MV-4-11 (cell line): ENCODE results near the gene MTG1.
A peak's percentile ranks its signal among the peaks of the same experiment; 100 is the strongest.
"Not testable (repeated sequence)": the region's sequence is repeated elsewhere in the genome, so short reads cannot be mapped to it uniquely, and the experiment has no call there.

Experiments
- DNase-seq: peaks from one replicate; lab custom pipeline; 2025; lab: John Stamatoyannopoulos, UW

Gene MTG1

DNA sequence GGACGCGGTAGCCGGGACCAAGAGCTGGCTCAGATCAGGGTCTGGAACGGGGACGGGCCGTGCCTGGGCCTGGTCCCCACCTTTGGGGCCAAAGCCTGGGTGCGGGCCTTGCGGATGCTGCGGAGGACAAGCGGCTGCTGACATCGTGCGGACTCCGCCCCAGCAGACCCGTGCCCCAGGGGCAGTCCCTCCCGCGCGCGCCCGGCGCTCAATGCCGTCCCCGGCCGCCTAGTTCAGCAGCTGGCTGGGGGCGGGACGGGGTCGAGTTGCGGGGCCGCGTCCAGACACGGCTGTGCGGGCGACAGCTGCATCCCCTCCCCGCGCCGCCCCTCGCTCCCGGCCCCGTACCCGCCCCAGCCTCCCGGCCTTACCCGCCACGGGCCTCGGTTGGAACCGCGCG lies 30.1 kb downstream of the MTG1 start:
- DNase-seq: not testable (repeated sequence)

GRCh38 chr10:133424601-133425000 lies 30.6 kb downstream of the MTG1 start, which contains the start of gene SPRN:
SPRN (minus strand) TSS chr10:133424625; CDS start chr10:133423681, 944 bp downstream.
- not testable (repeated sequence) for DNase-seq

DNA sequence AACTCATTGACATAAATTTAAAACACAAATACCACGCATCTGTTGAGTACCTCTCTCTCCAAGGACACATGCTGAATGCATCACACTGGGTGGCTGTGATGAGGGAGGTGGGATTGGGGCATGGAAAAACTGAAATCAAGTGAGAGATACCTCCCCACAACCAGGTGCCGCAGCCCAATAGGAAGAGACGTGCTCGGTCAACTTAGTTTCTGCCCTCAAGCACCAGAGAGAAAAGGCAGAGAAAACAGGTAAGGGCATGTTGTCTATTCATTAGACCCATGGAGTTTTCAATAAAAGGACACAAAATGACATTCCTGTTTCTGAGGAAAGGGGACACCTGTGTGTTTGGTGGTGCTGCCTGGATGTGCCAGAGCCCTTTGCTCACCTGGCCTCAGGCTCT lies 35.6 kb downstream of the MTG1 start:
- not testable (repeated sequence) for DNase-seq

- DNase-seq: not testable (repeated sequence)
Measured at GRCh38 chr10:133431888-133432613, 38.1 kb downstream of the MTG1 start.

- not testable (repeated sequence) for DNase-seq
Measured at GRCh38 chr10:133432789-133433188, 38.8 kb downstream of the MTG1 start.

DNA sequence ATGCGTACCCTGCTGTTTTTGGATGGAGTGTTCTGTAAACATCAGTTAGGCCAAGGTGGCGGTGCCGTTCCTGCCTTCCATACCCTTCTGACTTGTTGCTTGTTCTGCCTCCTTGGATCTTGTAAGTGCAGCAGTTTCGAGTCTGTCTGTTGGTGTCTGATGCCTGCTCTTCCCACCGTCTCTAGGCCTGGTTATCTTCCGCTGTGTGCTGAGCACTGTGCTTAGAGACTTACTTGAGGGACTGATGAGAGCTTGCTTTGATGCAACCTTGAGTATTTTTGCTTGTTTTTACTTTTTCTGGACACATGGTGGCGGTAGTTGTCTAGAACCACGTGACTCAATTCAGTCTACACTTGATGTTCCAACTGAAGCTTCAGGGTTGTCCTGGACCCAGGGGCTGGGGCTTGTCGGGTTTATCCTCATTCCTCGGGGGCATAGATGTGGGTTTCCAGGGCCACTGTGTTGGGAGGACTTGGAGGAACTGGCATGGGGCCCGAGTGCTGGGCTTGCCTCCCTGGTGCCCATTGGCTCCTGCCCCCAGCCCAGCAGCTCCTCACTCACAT lies 44.8 kb downstream of the MTG1 start:
- peak; percentile 66 for DNase-seq

DNA sequence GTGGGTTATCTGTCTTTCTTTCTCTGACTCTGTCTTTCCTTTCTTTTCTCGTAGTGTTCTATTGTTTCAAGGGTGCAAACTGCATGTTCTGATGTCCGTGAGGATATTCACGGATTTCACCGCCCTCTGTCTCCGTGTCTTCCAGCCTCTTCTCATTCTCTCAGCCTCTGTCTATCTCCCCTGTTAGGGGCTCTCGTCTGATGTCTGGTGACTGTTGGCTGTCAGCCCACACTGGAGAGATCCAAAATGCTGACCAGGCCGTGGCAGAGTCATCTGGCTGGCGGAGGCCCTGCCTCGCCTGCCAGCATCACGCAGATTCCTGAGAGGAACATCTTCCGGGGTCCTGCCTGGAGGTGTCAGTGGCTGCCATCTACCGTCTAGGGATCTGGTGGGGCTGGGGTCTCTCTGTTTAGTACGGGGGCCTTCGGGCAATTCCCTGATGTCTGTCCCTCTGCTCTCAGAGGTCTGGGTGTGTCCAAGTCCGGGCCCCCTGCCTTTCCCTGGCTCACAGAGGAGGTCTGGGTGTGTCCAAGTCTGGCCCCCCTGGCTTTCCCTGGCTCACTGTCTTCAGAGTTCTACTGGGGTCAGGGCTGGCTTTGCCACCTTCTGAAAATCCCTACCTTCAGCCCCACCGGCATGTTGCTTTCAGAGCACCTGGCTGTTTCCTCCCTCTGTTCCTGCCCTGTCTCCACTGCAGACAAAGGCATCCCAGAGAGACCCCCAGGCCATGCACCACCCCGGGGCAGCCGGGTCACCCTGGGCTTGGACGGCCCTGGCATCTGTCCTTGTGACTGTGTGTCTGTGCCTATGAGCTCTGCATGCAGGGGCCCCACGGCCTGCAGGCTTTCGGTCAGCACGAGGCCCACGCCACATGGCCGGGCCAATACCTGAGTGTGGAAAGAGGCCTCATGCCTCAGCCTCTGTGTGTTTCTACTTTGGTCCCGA lies 45.8 kb downstream of the MTG1 start:
- no peak for DNase-seq

DNA sequence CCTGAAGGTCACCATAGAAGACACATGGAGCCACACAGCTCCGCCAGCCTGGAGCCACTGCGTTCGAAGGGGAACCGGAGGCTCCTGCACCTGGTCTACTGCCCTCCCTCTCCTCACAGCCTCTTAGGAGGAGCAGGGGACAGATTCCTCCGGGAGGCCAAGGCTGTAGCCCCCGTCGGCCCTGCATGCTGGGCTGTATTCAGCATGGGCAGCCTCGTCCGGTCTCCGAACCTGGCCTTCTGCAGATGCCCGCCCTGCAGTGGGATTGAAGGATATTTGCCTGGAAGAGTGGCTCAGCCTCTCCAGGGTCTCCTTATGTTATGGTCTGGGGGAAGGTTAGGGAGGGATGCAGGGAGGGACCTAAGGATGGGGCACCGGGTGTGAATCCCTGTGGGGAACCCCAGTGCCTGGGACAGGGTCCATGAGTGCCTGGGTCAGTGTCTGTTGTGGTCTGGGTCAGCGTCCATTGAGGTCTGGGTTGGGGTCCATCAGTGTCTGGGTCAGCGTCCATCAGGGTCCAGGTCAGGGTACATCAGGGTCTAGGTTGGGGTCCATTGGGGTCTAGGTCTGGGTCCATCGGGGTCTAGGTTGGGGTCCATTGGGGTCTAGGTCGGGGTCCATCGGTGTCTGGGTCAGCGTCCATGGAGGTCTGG lies 46.8 kb downstream of the MTG1 start:
- DNase-seq: no peak

DNA sequence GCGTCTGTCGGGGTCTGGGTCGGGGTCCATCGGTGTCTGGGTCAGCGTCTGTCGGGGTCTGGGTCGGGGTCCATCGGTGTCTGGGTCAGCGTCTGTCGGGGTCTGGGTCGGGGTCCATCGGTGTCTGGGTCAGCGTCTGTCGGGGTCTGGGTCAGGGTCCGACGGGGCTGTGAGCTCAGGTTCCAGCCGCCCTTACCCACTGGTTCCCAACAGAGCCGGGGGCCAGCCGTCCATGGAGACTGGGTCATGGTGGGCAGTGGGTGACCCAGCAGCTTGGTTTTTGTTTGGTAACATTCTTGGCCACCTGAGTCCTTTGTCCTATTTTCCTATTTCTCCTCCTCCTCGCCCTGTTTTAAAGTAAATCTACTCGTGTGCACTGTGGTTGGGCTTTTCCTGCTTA lies 47.4 kb downstream of the MTG1 start:
- DNase-seq: not testable (repeated sequence)

- DNase-seq: no peak
Measured at GRCh38 chr10:133441780-133442179, 47.8 kb downstream of the MTG1 start.

DNA sequence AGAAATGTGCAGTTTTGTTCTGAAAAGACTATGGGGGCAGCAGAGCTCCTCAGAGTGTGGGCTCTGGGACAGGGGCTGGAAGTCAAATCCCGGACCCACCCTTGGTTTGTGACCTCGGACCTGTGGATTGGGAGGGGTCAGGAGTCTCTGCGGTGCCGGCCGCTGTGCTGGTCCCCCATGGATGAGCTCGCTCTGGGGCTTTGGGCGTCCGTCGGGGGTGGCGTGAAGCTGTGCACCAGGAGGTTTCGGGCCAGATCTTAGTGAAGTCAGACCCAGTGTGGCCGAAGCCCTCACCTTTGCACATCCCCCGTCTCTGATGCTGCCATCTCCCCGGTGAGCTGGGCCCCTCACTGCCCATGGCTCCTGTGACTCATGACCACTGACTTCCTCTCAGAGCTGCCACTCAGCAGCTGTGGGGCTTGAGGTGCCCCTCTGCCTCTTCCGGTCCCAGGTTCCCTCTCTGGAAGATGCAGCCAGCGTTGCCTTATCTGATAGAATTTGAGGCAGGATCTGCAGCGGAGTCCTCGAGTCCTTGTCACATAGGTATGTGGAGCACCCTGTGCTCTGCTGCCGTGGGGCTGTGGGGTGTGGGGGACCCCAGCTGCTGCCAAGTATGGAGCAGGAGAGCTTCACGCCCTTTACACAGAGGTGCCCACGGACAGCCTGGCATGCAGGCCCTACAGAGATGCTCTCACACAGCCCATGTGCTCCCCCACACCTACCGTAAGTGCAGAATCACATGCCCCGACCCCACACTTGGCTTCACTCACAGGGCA lies 48.4 kb downstream of the MTG1 start:
- peak; percentile 72 for DNase-seq

DNA sequence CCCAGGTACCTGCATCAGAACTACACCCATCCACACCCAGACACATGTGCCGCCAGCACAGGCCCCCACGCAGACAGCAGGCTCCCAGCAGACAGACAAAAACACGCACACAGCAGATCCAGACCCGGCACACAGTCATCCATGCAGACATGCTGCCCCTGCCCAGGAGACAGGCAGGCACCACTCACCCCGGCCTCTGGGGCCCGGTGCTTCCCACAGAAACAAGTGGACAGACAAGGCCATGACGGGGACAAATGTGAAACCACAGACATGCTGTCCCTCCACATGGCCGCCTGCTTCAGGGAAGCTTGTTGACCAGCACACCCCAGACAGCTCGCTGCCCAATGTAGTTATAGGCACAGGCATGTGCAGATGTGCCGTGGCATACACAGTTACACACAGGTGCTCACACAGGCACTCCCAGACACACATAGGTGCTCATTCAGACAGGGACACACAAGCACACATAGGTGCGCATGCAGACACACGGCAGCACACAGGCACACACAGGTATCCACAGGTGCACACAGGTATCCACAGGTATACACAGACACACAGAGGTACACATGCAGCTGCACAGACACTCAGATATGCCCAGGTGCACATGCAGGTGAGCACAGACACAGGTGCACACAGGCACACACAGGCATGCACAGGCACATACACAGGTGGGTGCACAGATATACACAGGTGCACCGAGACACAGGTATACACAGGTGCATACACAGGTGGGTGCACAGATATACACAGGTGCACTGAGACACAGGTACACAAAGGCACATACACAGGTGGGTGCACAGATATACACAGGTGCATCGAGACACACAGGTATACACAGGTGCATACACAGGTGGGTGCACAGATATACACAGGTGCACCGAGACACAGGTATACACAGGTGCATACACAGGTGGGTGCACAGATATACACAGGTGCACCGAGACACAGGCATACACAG lies 49.3 kb downstream of the MTG1 start:
- DNase-seq: no peak

GRCh38 chr10:133444342-133445267 lies 50.6 kb downstream of the MTG1 start:
- no peak for DNase-seq

DNA sequence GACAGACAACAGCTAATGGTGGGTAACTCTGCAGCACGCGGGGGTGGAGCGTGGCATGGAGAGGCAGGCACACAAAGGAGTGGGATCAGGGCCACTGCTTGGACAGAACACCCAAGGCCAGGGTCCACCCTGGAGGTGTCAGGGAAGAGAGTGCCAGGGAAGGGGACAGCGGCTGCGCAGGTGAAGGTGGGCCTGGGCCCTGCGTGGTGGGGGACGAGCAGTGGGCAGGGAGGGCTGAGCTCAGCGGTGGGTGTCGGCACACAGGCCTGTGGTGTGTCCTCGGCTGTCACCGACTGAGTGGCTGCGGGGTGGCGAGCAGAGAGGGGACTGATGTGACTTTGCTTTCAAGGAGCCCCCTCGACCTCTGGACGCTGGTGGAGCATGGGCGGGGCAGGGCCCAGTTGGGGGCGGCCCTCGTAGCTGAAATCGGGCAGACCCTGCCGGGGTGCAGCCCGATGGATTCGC lies 51.3 kb downstream of the MTG1 start:
- DNase-seq: no peak

DNA sequence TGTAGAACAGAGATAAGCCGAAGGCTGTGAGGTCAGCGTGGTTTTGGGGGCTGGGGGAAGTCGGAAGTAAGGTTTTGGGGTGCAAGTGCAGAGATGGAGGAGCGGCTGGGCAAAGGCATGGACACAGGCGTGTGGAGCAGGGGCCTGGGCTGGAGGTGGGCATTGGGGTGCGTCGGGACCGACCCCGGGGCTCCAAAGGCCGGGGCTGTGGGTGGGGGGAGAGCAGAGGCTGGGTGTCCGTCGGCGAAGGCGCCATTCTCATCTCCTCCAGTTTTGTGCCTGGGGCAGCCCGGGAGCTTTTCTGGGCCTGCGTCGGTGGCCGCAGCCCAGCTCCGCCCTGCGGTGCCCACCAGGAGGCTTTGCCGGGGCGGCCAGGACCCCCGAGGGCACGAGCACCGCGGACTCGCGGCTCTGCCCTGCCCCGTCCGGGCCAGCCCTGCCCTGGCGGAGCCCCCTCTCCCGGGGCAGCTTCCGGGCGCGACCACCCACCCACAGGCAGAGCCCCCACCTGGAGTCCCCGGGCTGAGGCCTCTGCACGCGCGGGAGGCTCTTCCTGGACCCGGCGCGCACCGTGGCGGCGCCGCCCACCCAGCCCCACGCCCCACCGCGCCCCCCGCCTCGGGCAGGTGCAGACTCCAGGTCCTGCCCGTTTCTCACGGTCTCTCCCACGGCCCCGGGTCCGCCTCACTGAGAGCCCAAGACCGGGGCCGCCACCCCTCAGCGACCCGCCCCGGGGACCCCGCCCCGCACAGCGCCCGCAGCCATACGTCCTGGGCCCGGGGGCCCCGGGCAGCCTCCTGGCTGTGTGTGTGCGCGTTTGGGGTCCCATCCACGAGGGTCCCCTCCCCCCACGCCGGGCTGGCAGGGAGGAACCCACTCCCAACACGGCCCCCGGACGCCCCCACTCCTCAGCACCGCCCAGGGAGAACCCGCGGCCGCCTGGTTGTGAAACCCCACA lies 52.1 kb downstream of the MTG1 start:
- DNase-seq: no peak

- DNase-seq: no peak
Measured at GRCh38 chr10:133446979-133447378, 53.0 kb downstream of the MTG1 start.

DNA sequence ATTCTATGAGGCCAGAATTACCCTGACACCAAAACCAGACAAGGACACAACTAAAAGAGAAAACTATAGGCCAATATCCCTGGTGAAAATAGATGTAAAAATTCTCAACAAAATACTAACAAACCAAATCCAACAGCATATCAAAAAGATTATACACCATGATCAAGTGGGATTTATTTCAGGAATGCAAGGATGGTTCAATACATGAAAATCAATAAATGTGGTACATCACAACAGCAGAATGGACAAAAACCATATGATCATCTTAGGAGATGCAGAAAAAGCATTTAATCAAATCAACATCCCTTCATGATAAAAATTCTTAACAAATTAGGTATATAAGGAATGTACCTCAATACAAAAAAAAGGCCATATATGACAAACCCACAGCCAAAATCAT lies 54.2 kb downstream of the MTG1 start:
- no peak for DNase-seq

DNA sequence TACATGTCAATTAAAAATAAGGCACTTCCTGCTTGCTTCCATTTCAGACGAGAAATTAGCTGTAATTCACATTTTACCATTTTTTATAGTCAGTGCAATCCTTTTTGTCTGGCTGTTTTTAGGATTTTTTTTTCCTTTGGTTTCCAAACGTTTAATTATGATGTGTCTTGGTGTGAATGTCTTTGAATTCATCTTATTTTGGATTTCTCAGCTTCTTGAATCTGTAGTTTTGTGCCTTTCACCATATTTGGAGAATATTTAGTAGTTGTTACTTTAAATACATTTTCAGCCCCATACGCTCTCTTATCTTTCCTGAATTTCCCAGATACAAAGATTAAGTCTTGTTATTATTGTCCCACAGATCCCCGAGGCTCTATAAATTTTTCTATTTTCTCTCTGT lies 57.4 kb downstream of the MTG1 start:
- no peak for DNase-seq
